ENCODE results near the gene ERBB4.

- TF ChIP-seq CTCF (IDR thresholded peaks at IDR 0.05 in 4 of 5, conservative IDR thresholded peaks at IDR 0.05 in 1 of 5) (no peak), POLR2A (IDR thresholded peaks at IDR 0.05) (no peak)
Observed at GRCh38 chr2:211996857-211997256, 541.7 kb downstream of the ERBB4 start.

Data from gastrocnemius medialis (tissue), 4 donors.